CD14-positive monocyte (primary cell): ENCODE data around the gene POLDIP2. TPM values are rescaled to one million over a fixed set of nuclear protein-coding genes. Genes with fewer than 3 reads are reported as not detected.

Source experiments
- DNase-seq, 3 donors: peaks; one replicate each; pipeline ENCODE4 v3.0.0-alpha.2; 2011 to 2022
- H2AFZ ChIP-seq: 2 replicates; pipeline ENCODE4 v1.6.0; 2012; ENCODE audit warnings: mild to moderate bottlenecking, low read depth, low read length, inconsistent platforms; ENCODE audit not compliant: insufficient read depth, poor library complexity, severe bottlenecking
- H3K27ac ChIP-seq, 2 donors: 1 replicate in 1 of 2; 2 replicates in 1 of 2; pipeline ENCODE4 v1.5.1; 2012 to 2013; ENCODE audit warnings: low read length in 2 of 2, control low read depth in 1 of 2, inconsistent platforms in 1 of 2, low read depth in 1 of 2, mild to moderate bottlenecking in 1 of 2
- H3K27me3 ChIP-seq, 2 donors: one replicate each; pipeline versions ENCODE4 v1.6.0 to v1.6.1; 2011 to 2013; ENCODE audit warnings: low read length in 2 of 2; ENCODE audit not compliant: control insufficient read depth in 2 of 2, insufficient read depth in 2 of 2
- H3K36me3 ChIP-seq, 2 donors: replicated peaks in 1 of 2; 1 replicate in 1 of 2; 2 replicates in 1 of 2; pipeline versions ENCODE4 v1.5.1 to v1.6.1; 2012 to 2013; ENCODE audit warnings: low read length in 2 of 2, control low read depth in 1 of 2, inconsistent platforms in 1 of 2, mild to moderate bottlenecking in 1 of 2; ENCODE audit not compliant: insufficient read depth in 2 of 2, control insufficient read depth in 1 of 2
- H3K4me1 ChIP-seq, 2 donors: 1 replicate in 1 of 2; 2 replicates in 1 of 2; pipeline versions ENCODE4 v1.5.1 to v1.6.1; 2012 to 2013; ENCODE audit warnings: low read length in 2 of 2, control low read depth in 1 of 2, inconsistent platforms in 1 of 2, mild to moderate bottlenecking in 1 of 2, moderate library complexity in 1 of 2; ENCODE audit not compliant: insufficient read depth in 2 of 2, control insufficient read depth in 1 of 2
- H3K4me2 ChIP-seq: replicated peaks from 2 replicates; pipeline ENCODE3; 2012; ENCODE audit warnings: low read length, moderate library complexity, mild to moderate bottlenecking; ENCODE audit not compliant: poor library complexity, severe bottlenecking; ENCODE audit errors: extremely low read depth
- H3K4me3 ChIP-seq, 3 experiments: fragments of 200-600 bp in 1 of 3; sonication (generic) in 1 of 3; replicated peaks in 1 of 3; 1 replicate in 2 of 3; 2 replicates in 1 of 3; pipeline ENCODE4 v1.5.1; 2011 to 2013; ENCODE audit warnings: low read length in 3 of 3, mild to moderate bottlenecking in 3 of 3, control low read depth in 2 of 3, low read depth in 2 of 3, inconsistent platforms in 1 of 3, moderate library complexity in 1 of 3
- H3K79me2 ChIP-seq: 2 replicates; pipeline ENCODE4 v1.6.0; 2012; ENCODE audit warnings: mild to moderate bottlenecking, control low read depth, inconsistent platforms, low read length, moderate library complexity; ENCODE audit not compliant: insufficient read depth
- H3K9ac ChIP-seq: 2 replicates; pipeline ENCODE4 v1.6.0; 2017; ENCODE audit warnings: low read length, mild to moderate bottlenecking; ENCODE audit not compliant: insufficient read depth, poor library complexity, severe bottlenecking
- H3K9me3 ChIP-seq, 2 donors: replicated peaks in 1 of 2; 1 replicate in 1 of 2; 2 replicates in 1 of 2; pipeline versions ENCODE4 v1.5.1 to v1.6.1; 2012 to 2013; ENCODE audit warnings: low read length in 2 of 2, control low read depth in 1 of 2; ENCODE audit not compliant: control insufficient read depth in 1 of 2, insufficient read depth in 1 of 2
- H4K20me1 ChIP-seq: 2 replicates; pipeline ENCODE4 v1.6.0; 2012; ENCODE audit warnings: mild to moderate bottlenecking, low read length, control low read depth, moderate library complexity; ENCODE audit not compliant: insufficient read depth
- H3K27ac Mint-ChIP-seq, 7 donors: one replicate each; pipeline ENCODE4 v1.8.0; 2020; ENCODE audit warnings: mild to moderate bottlenecking in 7 of 7, mixed read lengths in 7 of 7, moderate library complexity in 6 of 7, inconsistent platforms in 2 of 7
- H3K27me3 Mint-ChIP-seq, 3 donors: one replicate each; pipeline ENCODE4 v1.8.0; 2021 to 2022; ENCODE audit warnings: low read depth in 3 of 3, mild to moderate bottlenecking in 3 of 3, mixed read lengths in 3 of 3, moderate library complexity in 3 of 3, inconsistent platforms in 1 of 3
- H3K36me3 Mint-ChIP-seq, 2 donors: one replicate each; pipeline ENCODE4 v1.8.0; 2020; ENCODE audit warnings: mixed read lengths in 2 of 2, inconsistent platforms in 1 of 2, mild to moderate bottlenecking in 1 of 2
- H3K4me1 Mint-ChIP-seq: one replicate; pipeline ENCODE4 v1.8.0; 2020; ENCODE audit warnings: mild to moderate bottlenecking, mixed read lengths
- H3K4me3 Mint-ChIP-seq, 2 donors: one replicate each; pipeline ENCODE4 v1.8.0; 2020; ENCODE audit warnings: mild to moderate bottlenecking in 2 of 2, mixed read lengths in 2 of 2, moderate library complexity in 1 of 2
- H3K9me3 Mint-ChIP-seq, 7 donors: one replicate each; pipeline ENCODE4 v1.8.0; 2020 to 2022; ENCODE audit warnings: mixed read lengths in 7 of 7, mild to moderate bottlenecking in 6 of 7, moderate library complexity in 6 of 7, inconsistent platforms in 2 of 7
- CTCF ChIP-seq: fragments of 200-600 bp; IDR thresholded peaks from one replicate; pipeline ENCODE4 v1.8.0; 2022; ENCODE audit warnings: antibody characterized with exemption, mild to moderate bottlenecking
- WGBS: methylation state at CpG from one replicate; pipeline ENCODE4 v1.1.5; 2013; ENCODE audit warnings: missing lambda C conversion rate; ENCODE audit not compliant: insufficient coverage; 5-methylcytosine and 5-hydroxymethylcytosine counted together
- intact Hi-C, 2 donors: fragments of 100-400 bp; cut with micrococcal nuclease; formaldehyde crosslinking; loops; one replicate each; pipeline versions ENCODE4 v1.15.0 to v1.15.1; 2023
- polyA plus RNA-seq, 3 donors: library from polyadenylated mRNA; depleted of rRNA in 1 of 3; unstranded in 2 of 3; stranded (reverse) in 1 of 3; fragments of 300-500 nt in 2 of 3; fragments of >200 nt in 1 of 3; fragmentation: Illumina TruSeq in 2 of 3; gene quantifications; 1 replicate in 2 of 3; 2 replicates in 1 of 3; pipeline ENCODE4 v1.2.3, GENCODE V29; 2012 to 2021

Gene POLDIP2
- polyA plus RNA-seq, 3 donors: 31.5 to 76.9 (median 72.4) TPM

GRCh38 chr17:28390563-28390962 lies 33.2 kb upstream of the POLDIP2 start:
- Histone ChIP-seq H3K4me3 (no peak overlapping the region), H3K79me2 (no peaks in the 10 kb centered on the region), H3K4me2 (no peak overlapping the region), H2AFZ (no peak overlapping the region), H3K9ac (no peak overlapping the region), H3K36me3 (peaks cover 17 to 54% of the 10 kb centered on the region in 2 donors), H4K20me1 (no peaks in the 10 kb centered on the region), H3K9me3 (no peaks in the 10 kb centered on the region), H3K27ac (no peak overlapping the region), H3K27me3 (no peaks in the 10 kb centered on the region), H3K4me1 (peaks cover under 1% of the 10 kb centered on the region in 2 donors)
- no peak for TF ChIP-seq CTCF
- no peaks in the 10 kb centered on the region for H3K9me3 Mint-ChIP-seq
- H3K36me3 Mint-ChIP-seq: peaks cover 43 to 45% of the 10 kb centered on the region in 2 donors
- peaks cover 5% of the 10 kb centered on the region for H3K4me1 Mint-ChIP-seq
- peaks cover 0 to 3% (median 0%) of the 10 kb centered on the region in 3 donors for H3K27me3 Mint-ChIP-seq
- intact Hi-C loops: no loop called here
- 100% methylated on average over 1 of the region's 2 CpGs for WGBS
- no peak for DNase-seq
- no peak overlapping the region for H3K27ac Mint-ChIP-seq
- H3K4me3 Mint-ChIP-seq: no peak overlapping the region

- no peak overlapping the region for H3K4me3 ChIP-seq
- WGBS: no CpG with 5 or more reads among the region's 1 CpG
- no peak overlapping the region for H3K4me2 ChIP-seq
- H3K4me1 ChIP-seq: peaks cover 5% of the 10 kb centered on the region in 2 donors
- TF ChIP-seq CTCF: no peak
- intact Hi-C loops: no loop called here
- no peaks in the 10 kb centered on the region for H3K9me3 ChIP-seq
- Mint-ChIP-seq H3K36me3 (peaks cover 41 to 43% of the 10 kb centered on the region in 2 donors), H3K4me1 (peaks cover 10% of the 10 kb centered on the region), H3K9me3 (no peaks in the 10 kb centered on the region), H3K4me3 (no peak overlapping the region), H3K27me3 (peaks cover 0 to 4% (median 3%) of the 10 kb centered on the region in 3 donors), H3K27ac (no peak overlapping the region)
- no peaks in the 10 kb centered on the region for H3K79me2 ChIP-seq
- peaks cover 17 to 50% of the 10 kb centered on the region in 2 donors for H3K36me3 ChIP-seq
- H3K9ac ChIP-seq: no peak overlapping the region
- no peaks in the 10 kb centered on the region for H4K20me1 ChIP-seq
- no peak for DNase-seq
- no peak overlapping the region for H2AFZ ChIP-seq
- H3K27ac ChIP-seq: no peak overlapping the region
- H3K27me3 ChIP-seq: no peaks in the 10 kb centered on the region
Observed at GRCh38 chr17:28390141-28390540, 32.8 kb upstream of the POLDIP2 start.
